NCI-H1436 (cell line): ENCODE measurements around the gene BAIAP3.

Source experiments
- DNase-seq: peaks from one replicate; lab custom pipeline; 2025; lab: John Stamatoyannopoulos, UW

The BAIAP3 gene

DNA sequence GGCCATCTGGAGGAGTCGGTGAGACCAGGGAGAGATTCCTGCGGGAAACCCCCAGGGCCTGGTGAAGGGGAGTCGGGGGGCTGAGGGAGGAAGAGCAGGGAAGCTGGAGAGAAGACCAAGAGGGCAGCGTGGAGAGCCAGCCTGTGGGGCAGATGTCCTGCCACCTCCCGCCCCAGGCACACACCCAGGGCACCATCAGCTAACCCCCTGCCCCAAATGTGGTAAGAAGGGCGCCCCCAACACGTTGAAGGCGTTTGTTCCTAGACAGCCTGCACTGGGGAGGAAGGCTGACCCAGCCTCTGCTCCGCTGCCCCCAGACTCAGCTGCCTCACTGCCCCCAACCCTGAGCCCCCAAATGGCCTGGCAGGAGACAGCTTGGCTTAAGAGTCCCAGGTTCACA lies 1.3 kb downstream of the BAIAP3 start:
- no peak for DNase-seq

DNA sequence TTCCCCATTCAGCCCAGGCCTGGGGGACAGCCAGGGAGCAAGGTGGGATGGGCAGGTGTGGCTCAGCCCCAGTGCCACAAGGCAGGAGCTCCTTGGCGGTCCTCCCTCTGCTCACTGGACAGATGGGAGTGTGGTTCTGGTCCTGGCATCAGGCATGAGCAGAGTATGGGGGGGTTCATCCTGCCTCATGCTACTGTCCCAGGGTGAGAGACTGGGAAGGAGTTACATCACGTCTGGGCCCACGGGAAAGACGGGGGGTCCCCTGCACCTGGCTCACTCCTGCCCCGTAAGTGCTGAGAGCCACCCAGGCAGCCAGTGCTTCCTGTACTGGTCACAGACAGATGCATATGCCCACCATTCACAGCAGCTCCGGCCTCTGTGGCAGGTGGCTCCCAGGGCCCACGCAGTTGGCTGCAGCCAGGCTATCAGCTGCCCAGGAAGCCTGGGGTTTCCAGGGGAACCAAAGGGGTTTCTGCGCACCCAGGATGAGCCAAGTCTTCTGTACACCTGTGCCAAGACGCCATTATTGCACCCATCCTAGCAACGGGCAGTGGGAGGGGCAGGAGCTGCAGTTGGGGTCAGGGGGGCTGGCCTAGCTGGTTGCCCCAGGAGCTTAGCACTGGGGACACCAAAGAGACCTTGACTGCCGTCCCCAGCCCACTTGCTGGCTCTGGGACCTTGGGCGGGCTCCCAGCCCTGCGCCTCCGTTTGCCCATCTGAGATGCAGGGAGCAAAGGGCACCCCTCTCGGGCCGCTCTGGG lies 1.9 kb downstream of the BAIAP3 start:
- no peak for DNase-seq

DNA sequence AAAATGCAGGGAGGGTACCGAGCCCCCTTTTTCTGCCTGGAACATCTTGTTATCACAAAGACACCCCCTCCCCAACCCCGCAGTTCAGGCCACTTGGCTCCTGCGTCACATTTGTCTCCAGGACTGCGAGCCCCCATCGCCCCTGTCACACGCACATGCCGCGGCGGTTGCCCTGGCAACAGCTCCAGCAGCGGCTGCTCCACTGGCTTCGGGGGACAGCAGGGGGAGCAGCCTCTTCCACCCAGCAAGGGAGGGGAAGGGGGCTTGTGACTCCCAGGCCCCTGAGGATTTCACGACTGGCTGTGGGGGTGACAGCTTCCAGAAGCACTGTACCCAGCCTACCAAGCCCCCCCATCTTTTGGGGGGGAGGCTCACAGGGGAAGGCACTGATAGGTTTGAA lies 2.6 kb downstream of the BAIAP3 start:
- peak; percentile 7 for DNase-seq

DNA sequence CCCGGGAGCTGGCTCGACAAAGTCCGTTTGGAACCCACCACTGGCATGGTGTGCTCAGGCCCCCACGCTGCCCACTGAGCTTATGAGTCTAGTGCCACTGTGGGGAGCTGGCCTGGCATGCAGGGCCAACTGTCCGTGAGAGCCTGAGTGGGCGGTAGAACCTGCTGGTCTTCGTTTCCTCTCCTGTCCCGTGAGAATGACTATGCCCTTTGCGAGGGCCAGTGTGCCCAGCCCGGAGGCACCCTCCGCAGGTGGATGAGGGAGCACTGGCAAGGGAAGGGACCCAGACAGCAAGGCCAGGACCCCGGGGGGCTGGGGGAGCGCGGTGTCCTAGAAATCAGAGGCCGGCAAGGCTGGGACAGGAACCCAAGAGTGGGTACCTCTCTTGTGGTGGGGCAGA lies 3.2 kb downstream of the BAIAP3 start:
- DNase-seq, result no peak

DNA sequence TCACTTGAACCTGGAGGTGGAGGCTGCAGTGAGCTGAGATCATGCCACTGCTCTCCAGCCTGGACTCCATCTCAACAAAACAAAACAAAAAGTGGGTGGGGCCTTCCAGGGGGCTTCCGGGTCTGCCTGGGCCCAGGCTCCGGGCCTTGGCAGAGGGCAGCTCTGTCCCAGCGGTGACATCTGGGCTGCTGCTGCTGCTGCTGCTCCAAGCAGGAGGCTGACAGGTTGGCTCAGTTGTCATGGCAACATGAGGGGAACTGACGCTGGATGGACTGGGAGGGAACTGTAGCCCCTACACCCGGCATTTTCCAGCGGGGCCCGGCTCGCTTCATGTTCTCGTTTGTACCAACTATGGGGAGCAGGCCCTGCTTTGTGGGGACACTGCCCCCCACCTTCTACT lies 4.0 kb downstream of the BAIAP3 start:
- no peak for DNase-seq

DNA sequence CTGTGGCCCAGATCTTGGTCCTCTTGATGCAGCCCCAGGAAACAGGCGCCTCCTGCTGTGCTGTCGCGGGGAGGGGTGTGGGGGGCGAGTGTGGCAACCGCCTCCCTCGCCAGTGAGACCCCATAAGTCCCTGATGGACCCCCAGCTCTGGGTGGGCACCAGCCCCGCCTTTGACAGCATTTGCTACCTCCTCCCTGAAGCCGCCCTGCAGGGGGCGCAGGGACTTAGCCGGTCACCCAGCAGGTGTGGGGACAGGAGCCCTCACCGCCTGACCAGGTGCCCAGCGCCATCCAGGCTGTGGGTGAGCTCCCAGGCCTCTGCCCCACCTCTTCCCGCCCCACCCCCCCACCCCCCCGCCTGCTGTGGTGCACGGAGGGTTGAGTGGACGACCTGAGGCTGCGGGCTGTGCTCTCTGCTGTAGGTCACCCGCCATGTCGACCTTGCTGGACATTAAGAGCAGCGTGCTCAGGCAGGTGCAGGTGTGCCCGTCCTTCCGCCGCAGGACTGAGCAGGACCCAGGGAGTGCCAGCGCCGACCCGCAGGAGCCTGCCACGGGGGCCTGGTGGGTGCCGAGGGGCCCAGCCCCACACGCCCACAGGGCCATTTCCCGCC lies 4.8 kb downstream of the BAIAP3 start:
- DNase-seq, result peak; percentile 28

DNA sequence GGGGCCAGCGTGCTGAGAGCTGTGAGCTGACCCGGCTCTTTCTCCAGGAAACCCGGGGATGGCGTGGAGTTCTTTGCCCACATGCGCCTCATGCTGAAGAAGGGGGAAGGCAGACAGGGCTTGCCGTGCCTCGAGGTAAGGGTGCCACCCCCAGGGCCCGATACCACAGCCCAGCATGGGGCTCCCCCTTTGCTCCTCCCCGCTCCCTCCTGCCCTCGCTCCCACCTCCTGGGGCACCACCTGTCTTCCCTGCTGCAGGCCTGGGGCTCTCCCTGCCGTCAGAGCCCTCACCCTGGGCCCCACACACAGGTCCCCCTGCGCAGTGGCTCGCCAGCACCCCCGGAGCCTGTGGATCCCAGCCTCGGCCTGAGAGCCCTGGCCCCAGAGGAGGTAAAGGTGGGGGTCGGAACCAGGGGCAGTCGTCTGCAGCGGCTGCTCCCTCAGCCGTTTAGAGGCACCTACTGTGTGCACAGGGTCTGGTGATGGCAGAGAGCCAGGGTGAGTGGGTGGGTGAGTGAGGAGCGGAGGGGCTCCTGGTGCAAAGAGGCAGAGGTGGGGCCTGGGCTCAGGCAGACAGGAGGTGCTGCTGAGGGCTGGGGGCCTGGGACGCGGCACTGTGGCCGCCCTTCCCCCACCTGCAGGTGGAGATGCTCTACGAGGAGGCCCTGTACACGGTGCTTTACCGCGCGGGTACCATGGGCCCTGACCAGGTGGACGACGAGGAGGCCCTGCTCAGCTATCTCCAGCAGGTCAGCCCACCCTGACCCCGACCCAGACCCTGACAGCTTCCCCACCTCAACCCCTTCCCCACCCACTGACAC lies 5.6 kb downstream of the BAIAP3 start:
- no peak for DNase-seq

DNA sequence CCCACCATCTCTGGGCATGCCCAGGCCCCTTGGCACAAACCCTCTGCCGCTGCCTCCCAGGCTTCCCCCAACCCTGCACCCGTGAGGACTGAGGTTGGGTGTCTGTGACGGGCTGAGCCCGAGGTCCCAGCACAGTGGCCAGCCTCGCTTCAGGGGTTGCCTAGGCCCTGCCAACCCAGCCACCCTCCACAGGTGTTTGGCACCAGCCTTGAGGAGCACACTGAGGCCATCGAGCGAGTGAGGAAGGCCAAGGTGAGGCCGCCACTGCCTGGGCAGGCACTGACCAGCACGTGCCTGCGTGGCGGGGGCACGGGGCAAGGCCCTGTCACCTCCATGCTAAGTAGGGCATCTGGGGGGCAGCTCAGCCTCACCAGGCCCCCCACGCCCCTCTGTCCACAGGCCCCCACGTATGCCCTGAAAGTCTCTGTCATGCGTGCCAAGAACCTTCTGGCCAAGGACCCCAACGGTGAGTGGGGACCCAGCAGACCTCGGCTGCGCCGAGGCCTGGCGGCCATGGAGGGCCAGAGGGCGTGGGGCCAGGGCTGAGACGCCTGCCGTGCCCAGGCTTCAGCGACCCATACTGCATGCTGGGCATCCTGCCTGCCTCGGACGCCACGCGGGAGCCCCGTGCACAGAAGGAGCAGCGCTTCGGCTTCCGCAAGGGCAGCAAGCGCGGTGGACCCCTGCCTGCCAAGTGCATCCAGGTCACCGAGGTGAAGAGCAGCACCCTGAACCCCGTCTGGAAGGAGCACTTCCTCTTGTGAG lies 7.5 kb downstream of the BAIAP3 start:
- no peak for DNase-seq

DNA sequence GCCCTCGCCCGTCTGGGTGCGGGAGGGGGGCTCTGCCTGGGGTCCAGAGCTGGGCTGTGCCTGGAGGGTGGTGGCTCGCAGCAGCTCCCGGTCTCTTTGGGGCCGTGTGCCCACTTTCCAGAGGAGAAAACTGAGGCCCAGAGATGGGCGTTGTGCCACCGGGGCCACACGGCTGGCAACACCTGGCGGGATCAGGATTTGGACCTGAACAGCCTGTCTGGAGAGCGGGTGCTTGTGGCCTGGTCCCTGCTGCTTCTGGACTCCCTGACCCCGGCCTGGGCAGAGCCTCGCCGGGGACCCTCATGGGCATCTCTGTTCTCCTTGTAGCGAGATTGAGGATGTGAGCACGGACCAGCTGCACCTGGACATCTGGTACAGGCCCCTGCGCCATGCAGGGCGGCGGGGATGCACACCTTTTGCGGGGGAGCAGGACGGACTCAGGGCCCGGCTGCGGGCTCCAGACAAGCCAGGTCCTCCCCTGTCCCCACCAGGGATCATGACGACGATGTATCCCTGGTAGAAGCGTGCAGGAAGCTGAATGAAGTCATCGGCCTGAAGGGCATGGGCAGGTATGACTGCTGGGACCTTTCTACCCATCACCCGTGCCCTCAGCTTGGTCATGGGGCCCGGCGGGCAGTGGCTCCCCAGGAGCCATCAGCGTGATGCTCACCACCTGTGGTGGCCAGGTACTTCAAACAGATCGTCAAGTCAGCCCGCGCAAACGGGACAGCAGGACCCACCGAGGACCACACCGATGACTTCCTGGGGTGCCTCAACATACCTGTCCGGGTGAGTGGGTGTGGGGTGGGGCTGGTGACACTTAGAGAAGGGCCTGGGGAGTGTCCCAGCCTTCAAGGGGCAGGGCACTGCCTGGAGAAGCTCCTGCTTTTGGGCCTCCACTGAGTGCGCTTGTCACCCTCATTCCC lies 8.3 kb downstream of the BAIAP3 start:
- no peak for DNase-seq

- DNase-seq, result peak; percentile 97
Observed at GRCh38 chr16:1342526-1343427, 9.3 kb downstream of the BAIAP3 start.

DNA sequence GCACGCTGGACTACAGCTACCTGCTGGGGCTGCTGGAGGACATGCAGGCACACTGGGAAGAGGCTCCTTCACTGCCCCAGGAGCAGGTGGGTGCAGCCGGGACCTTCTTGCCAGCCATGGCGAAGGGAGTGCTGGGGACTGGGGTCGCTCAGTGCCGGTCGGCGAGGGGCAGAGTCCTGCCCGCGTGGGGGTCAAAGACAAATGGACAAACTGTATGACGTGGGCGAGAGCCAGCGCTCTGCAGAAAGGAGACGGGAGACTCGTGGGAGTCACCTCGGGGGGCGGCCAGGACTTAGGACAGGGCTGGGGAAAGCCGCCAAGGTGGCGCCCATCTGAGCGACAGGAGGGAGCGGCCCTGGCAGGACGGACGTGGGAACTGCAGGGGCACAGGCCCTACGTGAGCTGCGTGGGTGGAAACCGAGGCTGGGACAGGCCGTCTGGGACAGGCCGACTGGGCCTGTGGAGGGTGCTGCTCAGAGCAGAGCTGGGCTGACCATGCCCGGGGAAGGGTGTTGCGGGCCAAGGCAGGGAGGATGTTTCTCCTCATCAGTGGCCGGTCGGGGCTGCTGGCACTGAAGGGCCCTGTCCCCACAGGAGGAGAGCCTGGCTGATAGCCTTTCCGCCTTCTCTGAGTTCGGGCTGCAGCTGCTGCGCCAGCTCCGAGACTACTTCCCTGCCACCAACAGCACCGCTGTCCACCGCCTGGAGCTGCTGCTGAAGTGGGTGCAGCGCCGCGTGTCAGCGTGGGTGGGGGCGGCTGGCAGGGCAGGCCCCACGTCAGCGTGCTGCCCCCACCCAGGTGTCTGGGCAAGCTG lies 10.2 kb downstream of the BAIAP3 start:
- DNase-seq, result no peak

DNA sequence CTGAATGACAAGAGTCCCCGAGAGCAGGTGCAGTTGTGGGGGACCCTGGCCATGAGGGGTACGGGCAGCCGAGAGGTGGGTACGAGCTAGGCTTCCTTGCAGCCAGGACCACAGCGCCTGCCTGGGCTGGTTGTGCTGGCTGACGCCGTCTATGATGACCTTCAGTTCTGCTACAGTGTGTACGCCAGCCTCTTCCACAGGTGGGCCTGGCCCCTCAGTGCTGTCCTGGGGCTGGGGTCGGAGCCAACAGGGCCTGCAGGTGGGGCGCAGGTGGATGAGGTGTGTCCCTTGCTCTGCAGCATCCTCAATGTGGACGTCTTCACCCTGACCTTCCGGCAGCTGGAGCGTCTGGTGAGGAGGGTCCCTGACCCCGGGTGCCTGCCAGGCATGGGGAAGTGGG lies 11.1 kb downstream of the BAIAP3 start:
- no peak for DNase-seq

DNA sequence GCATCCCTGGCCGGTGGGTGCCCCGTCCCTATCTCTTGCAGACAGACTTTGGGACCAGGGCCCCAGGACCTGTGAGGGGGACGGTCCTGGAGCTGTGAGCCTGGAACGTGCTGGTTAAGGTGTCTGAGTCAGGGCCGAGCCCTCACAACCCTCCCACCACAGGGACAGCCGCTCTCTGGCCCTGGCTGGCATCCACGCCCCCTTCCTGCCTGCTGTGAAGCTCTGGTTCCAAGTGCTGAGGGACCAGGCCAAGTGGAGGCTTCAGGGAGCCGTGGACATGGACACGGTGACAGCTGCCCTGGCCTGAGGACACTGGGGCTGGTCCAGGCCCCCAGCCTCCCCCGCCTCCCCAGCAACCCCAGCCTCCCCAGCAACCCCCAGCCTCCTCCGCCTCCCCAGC lies 11.6 kb downstream of the BAIAP3 start:
- no peak for DNase-seq

DNA sequence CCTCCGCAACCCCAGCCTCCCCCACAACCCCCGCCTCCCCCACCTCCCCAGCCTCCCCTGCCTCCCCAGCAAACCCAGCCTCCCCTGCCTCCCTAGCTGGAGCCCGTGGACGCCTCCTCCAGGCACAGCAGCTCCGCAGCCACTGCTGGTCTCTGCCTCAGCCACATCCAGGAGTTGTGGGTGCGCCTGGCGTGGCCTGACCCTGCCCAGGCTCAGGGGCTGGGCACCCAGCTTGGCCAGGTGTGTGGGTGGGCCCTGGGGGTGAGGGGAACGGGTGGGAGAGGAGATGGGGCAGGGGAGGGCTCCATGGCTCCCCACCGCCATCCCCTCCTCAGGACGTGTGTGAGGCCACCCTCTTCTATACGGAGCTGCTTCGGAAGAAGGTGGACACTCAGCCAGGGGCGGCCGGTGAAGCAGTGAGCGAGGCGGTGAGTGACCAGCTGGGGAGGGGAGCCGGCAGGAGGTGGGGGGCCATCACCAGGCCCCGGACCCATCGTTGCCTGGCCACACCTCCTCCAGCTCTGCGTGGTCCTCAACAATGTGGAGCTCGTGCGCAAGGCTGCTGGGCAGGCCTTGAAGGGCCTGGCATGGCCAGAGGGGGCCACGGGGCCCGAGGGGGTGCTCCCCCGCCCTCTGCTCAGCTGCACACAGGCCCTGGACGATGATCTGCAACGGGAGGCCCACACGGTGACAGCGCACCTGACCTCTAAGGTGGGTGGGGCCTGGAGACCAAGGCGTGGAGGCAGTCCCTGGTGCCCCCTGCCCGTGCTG lies 12.4 kb downstream of the BAIAP3 start:
- no peak for DNase-seq

GRCh38 chr16:1346422-1347285 lies 13.2 kb downstream of the BAIAP3 start:
- no peak for DNase-seq

DNA sequence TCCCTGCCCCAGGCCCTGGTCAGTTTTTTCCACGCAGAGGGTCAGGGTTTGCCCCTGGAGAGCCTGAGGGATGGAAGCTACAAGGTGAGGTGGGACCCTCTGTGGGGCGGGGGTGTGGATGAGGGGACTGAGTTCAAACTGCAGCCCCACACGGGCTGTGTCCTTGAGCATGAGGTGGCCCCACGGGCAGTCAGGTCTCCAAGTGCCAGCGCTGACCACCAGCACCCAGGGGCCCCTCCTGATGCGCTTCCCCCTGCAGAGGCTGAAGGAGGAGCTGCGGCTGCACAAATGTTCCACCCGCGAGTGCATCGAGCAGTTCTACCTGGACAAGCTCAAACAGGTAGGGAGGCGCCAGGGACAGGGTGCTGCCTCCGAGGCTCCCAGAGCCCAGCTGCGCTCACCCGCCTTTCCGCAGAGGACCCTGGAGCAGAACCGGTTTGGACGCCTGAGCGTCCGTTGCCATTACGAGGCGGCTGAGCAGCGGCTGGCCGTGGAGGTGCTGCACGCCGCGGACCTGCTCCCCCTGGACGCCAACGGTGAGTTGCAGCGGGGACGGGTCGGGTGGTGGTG lies 13.9 kb downstream of the BAIAP3 start:
- no peak for DNase-seq

DNA sequence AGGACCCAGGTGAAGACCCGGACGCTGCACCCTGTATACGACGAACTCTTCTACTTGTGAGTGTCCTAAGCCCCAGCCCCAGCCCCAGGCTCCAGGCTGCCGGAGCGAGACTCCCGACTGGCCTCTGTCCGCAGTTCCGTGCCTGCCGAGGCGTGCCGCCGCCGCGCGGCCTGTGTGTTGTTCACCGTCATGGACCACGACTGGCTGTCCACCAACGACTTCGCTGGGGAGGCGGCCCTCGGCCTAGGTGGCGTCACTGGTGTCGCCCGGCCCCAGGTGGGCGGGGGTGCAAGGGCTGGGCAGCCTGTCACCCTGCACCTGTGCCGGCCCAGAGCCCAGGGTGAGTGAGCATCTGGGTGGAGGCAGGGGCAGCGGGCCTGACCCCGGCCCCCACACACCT lies 14.5 kb downstream of the BAIAP3 start:
- no peak for DNase-seq
